HG02763 (cell line): Measurements from ENCODE around the gene KRT34.

Experiments
- ATAC-seq: cut with Tn5 transposase; IDR thresholded peaks from one replicate; pipeline ENCODE4 v1.9.1; 2021; ENCODE audit warnings: mild to moderate bottlenecking, moderate library complexity; ENCODE audit not compliant: unreplicated experiment

Gene KRT34

DNA sequence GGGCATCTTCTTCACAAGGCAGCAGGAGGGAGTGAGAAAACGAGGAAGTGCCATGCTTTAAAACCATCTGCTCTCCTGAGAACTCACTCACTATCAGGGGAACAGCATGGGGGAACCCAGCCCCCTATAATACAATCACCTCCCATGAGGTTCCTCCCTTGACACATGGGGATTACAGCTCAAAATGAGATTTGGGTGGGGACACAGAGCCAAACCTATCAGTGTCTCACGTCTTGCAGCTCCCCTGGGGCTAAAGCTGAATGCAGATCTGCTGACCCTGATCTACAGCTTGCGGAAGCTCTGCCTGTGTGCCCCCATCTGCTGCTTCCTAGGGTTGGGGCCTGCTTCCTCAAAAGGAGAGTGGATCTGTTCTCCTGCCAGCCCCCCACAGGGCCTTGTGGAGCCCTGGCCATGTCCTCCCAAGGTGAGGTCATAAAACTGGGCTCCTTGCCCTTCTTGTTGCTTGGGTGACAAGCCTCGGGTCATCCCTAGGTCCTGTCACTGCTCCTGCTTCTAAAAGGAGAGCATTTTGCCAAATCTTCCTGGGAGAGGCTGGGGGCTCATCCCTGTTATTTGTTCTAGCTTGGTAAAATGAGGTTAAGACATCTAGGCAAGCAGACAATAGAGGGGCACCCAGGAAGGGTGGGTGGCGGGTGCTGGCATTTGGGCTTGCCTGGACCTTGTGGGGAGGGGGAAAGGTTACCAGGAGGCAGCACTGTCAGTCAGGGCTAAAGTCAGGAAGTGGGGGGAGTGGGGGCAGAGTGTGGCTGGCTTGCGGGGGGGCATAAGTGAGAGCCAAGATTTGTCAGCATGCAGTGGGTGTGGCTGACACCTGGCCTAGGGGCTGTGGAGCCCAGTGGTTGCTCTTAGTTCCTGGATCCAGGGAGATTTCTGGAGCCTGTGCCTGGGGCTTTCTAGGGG, 47.5 kb downstream of the KRT34 start:
- no peak for ATAC-seq

DNA sequence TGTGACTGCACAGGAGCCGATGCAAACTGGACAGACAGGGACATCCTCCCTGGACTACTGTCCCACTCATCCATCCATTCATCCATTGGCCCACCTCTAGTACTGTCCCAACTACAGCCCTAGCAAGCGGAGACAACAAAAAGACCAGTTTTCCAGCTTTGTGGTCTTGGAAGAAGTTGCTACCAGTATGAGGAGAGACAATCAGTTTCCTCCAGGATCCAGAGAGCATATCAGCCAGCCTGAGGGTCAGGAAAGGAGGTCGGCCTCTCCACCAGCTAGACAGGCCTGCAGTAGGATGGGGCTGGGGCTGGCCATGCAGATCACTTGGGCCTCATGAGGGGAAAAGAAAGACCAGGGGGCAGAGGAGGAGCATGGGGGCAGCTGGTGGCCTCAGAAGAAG, 48.3 kb downstream of the KRT34 start:
- no peak for ATAC-seq

DNA sequence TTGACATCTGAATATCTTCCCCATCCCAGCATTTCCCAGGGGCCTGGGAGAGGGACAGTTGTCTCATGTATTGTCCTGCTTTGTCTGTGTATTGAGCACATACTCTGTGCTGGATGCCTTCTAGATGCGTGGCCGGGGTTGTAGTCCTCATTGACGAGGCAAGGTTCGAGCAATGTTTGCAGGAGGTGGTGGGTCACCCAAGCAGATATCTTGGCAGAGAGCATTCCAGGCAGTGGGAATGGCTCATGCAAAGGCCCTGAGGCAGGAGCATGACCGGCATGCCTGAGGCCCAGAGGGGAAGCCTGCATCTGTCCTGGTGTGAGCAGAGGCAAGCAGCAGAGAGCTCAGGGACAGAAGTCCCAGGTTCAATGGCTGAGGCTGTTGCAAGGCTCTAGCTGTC, 49.0 kb downstream of the KRT34 start:
- no peak for ATAC-seq

DNA sequence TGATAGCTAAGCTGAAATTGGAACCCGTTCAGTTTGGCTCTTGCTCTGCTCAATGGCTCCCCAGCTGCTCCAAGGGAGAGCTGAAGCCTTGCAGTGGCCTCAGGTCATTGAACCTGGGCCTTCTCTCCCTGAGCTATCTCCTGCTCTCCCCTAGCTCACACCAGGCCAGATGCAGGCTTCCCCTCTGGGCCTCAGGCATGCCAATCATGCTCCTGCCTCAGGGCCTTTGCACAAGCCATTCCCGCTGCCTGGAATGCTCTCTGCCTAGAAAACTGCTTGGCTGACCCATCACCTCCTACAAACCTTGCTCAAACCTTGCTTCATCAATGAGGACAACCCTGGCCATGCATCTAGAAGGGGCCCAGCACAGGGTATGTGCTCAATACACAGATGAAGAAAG, 49.9 kb downstream of the KRT34 start:
- ATAC-seq = no peak

DNA sequence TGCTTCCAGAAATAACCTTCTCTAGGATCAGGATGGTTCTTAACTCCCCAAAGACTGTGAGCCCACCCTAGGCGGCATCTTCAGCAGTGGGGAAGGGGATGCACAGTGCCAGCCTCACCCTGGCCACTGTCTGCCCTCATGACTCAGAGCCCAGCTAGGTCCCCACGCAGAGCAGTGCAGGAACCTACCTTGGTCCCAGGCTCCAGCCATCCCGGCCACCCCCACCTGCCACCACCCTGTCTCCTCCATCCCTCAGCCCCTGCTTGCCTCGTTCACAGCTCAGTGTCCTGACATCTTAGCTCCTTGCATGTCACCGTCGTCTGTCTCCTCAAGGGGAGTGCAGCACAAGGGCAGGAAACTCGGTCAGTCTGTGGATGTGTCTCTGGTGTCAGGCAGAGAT, 50.5 kb downstream of the KRT34 start:
- ATAC-seq = no peak

DNA sequence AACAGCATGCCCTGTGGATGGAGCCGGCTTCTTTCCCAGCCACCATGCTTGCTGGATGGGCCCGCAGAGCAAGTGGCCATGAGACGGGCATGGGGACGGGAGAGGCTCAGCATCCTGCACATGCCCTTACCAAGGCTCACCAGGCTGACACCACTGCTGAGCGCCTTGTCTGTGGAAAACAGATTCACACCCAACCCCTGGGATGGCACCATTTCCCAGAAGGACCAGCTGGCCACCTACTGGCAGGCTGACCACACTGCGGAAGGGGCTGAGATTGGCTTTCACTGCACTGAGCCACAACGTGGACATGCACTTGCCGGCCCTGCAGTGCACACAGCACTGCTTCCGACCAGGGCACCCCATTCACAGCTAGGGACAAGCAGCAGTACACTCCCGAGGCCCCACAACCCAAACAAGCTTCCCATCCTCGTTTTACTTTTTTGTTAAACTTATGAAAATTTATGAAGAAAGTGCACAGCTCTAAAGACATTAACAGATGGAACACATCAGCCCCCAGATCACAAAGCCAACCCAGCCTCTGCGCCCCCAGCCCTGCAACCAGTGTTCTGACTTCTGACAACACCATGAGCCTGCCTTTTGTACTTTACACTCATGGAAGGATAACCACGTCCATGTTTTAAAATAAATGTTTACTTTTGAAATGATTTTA, 52.7 kb downstream of the KRT34 start:
- ATAC-seq = no peak

DNA sequence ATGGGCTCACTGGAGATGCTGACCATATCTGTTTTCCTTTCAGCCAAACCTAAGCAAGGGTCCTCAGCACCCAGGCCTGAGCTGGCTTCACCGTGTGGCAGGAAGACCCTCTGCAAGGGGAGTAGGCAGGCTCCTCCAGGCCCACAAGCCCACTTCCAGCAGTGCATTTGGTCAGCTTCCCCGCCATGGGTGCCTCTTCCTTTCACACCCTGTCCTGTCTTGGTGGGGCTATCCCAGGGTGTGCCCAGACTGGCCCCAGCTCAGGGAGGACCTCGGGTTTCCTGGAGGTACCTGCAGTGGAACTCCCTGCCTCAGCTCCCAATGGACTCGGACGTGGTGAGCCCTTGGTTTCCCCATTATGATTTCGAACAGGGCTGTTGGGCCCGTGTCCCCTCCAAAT, 53.9 kb downstream of the KRT34 start:
- no peak for ATAC-seq
